ENCODE data around the gene PDSS1.

GRCh38 chr10:26697163-26697921 lies at the start of gene PDSS1:
- TF ChIP-seq CTCF (IDR thresholded peaks at IDR 0.05) (no peak), POLR2A (IDR thresholded peaks at IDR 0.05) (no peak), POLR2AphosphoS5 (IDR thresholded peaks at IDR 0.05) (peak in 2 of 3 donors; percentile 73 to 85)

Measured in stomach (tissue), 4 donors.